ENCODE measurements around the gene GAN.

GAN gene

DNA sequence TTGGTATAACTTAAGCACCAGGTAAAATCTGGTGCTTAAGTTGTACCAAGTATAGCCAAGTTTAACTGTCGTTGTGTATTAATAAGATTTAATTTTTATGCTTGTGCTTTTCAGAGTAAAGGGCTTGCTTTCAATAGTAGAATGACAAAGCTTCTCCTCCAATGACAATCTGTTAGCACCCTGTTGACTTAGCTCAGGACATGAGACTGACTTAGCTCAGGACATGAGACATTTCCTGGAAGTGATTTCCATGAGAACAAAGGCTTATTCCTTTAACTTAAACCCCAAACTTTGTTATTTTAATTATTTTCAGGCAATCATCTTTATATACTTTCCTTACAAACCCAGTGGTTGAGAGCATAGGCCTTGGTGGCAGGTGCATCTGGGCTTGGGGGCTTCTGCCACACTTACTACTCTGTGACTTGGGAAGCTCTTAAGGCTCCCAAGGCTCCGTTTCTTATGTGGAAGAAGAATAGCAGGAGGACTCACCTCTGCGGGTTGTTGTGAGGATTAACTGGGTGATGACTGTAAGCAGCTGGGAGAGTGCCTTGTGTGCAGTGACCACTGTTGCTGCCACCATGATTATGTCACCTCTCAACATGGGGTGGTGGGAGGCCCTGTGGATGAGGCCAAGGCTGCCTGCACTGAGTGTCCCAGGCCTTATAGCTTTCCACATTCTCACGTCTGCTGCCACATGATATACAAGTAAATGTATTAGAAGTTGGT is 70.4 kb downstream of the GAN start:
- TF ChIP-seq REST (IDR thresholded peaks at IDR 0.05; ENCODE audit: low read depth), result no peak
- TF ChIP-seq TEAD4 (IDR thresholded peaks at IDR 0.05), result no peak
- TF ChIP-seq ZBTB7A (IDR thresholded peaks at IDR 0.05; ENCODE audit: low read depth), result no peak
- no peak for TF ChIP-seq TAF1 (IDR thresholded peaks at IDR 0.05; ENCODE audit: low read depth)
- no peak for TF ChIP-seq TCF12 (IDR thresholded peaks at IDR 0.05; ENCODE audit: low read depth)
- TF ChIP-seq YY1 (IDR thresholded peaks at IDR 0.05; ENCODE audit: low read depth), result no peak
- no peak for TF ChIP-seq USF1 (IDR thresholded peaks at IDR 0.05)
- no peak for TF ChIP-seq RAD21 (IDR thresholded peaks at IDR 0.05; ENCODE audit: low read depth)
- no peak for TF ChIP-seq CREB1 (IDR thresholded peaks at IDR 0.05; ENCODE audit: low read depth)
- TF ChIP-seq EGR1 (IDR thresholded peaks at IDR 0.05), result no peak
- no peak for TF ChIP-seq CEBPB (IDR thresholded peaks at IDR 0.05)
- no peak for TF ChIP-seq NFIC (IDR thresholded peaks at IDR 0.05)
- no peak for TF ChIP-seq FOXM1 (IDR thresholded peaks at IDR 0.05; ENCODE audit: borderline replicate concordance, low read depth)
- TF ChIP-seq MAX (IDR thresholded peaks at IDR 0.05), result no peak
- TF ChIP-seq EP300 (IDR thresholded peaks at IDR 0.05; ENCODE audit: borderline replicate concordance), result no peak

GRCh38 chr16:81388357-81388756 is 73.6 kb downstream of the GAN start:
- TF ChIP-seq ZBTB7A (IDR thresholded peaks at IDR 0.05; ENCODE audit: low read depth) (no peak), FOXM1 (IDR thresholded peaks at IDR 0.05; ENCODE audit: borderline replicate concordance, low read depth) (no peak), EP300 (IDR thresholded peaks at IDR 0.05; ENCODE audit: borderline replicate concordance) (no peak), CREB1 (IDR thresholded peaks at IDR 0.05; ENCODE audit: low read depth) (no peak), REST (IDR thresholded peaks at IDR 0.05; ENCODE audit: low read depth) (no peak), EGR1 (IDR thresholded peaks at IDR 0.05) (no peak)

GRCh38 chr16:81390840-81391239 is 76.1 kb downstream of the GAN start:
- TF ChIP-seq CEBPB (IDR thresholded peaks at IDR 0.05), result no peak
- TF ChIP-seq REST (IDR thresholded peaks at IDR 0.05; ENCODE audit: low read depth), result no peak
- no peak for TF ChIP-seq EGR1 (IDR thresholded peaks at IDR 0.05)
- no peak for TF ChIP-seq MAX (IDR thresholded peaks at IDR 0.05)
- TF ChIP-seq RAD21 (IDR thresholded peaks at IDR 0.05; ENCODE audit: low read depth), result no peak
- no peak for TF ChIP-seq FOXM1 (IDR thresholded peaks at IDR 0.05; ENCODE audit: borderline replicate concordance, low read depth)
- TF ChIP-seq USF1 (IDR thresholded peaks at IDR 0.05), result no peak
- no peak for TF ChIP-seq TAF1 (IDR thresholded peaks at IDR 0.05; ENCODE audit: low read depth)
- TF ChIP-seq ZBTB7A (IDR thresholded peaks at IDR 0.05; ENCODE audit: low read depth), result no peak
- no peak for TF ChIP-seq YY1 (IDR thresholded peaks at IDR 0.05; ENCODE audit: low read depth)
- TF ChIP-seq TCF12 (IDR thresholded peaks at IDR 0.05; ENCODE audit: low read depth), result no peak
- no peak for TF ChIP-seq NFIC (IDR thresholded peaks at IDR 0.05)
- no peak for TF ChIP-seq EP300 (IDR thresholded peaks at IDR 0.05; ENCODE audit: borderline replicate concordance)
- no peak for TF ChIP-seq CREB1 (IDR thresholded peaks at IDR 0.05; ENCODE audit: low read depth)
- TF ChIP-seq TEAD4 (IDR thresholded peaks at IDR 0.05), result no peak

GRCh38 chr16:81392011-81392410 is 77.2 kb downstream of the GAN start:
- TF ChIP-seq FOXM1 (IDR thresholded peaks at IDR 0.05; ENCODE audit: borderline replicate concordance, low read depth), result no peak
- no peak for TF ChIP-seq USF1 (IDR thresholded peaks at IDR 0.05)
- TF ChIP-seq REST (IDR thresholded peaks at IDR 0.05; ENCODE audit: low read depth), result no peak
- TF ChIP-seq CREB1 (IDR thresholded peaks at IDR 0.05; ENCODE audit: low read depth), result no peak
- TF ChIP-seq NFIC (IDR thresholded peaks at IDR 0.05), result no peak
- TF ChIP-seq EGR1 (IDR thresholded peaks at IDR 0.05), result no peak
- no peak for TF ChIP-seq EP300 (IDR thresholded peaks at IDR 0.05; ENCODE audit: borderline replicate concordance)
- TF ChIP-seq YY1 (IDR thresholded peaks at IDR 0.05; ENCODE audit: low read depth), result no peak
- TF ChIP-seq TCF12 (IDR thresholded peaks at IDR 0.05; ENCODE audit: low read depth), result no peak
- no peak for TF ChIP-seq TEAD4 (IDR thresholded peaks at IDR 0.05)
- TF ChIP-seq RAD21 (IDR thresholded peaks at IDR 0.05; ENCODE audit: low read depth), result no peak
- no peak for TF ChIP-seq CEBPB (IDR thresholded peaks at IDR 0.05)
- TF ChIP-seq ZBTB7A (IDR thresholded peaks at IDR 0.05; ENCODE audit: low read depth), result no peak
- no peak for TF ChIP-seq MAX (IDR thresholded peaks at IDR 0.05)
- no peak for TF ChIP-seq TAF1 (IDR thresholded peaks at IDR 0.05; ENCODE audit: low read depth)
